K562 (cell line): ENCODE measurements around the gene APOBEC3C. TPM values are rescaled to one million over a fixed set of nuclear protein-coding genes. Genes with fewer than 3 reads are reported as not detected.

Experiments
- EZH2 ChIP-seq: IDR thresholded peaks from 2 replicates; pipeline ENCODE4 v1.6.1; 2012; ENCODE audit warnings: low read depth, mild to moderate bottlenecking, inconsistent platforms, low read length, borderline replicate concordance
- NCOA4 ChIP-seq: fragments of 450-650 bp; IDR thresholded peaks from 2 replicates; pipeline ENCODE4 v1.6.1; 2018; ENCODE audit warnings: mild to moderate bottlenecking; ENCODE audit not compliant: partially characterized antibody
- RBM14 ChIP-seq: fragments of 200-400 bp; formaldehyde crosslinking; IDR thresholded peaks from 2 replicates; pipeline ENCODE4 v1.6.1; 2018; ENCODE audit warnings: low read depth, mild to moderate bottlenecking, low read length, moderate library complexity, borderline replicate concordance; ENCODE audit not compliant: insufficient read depth
- REST ChIP-seq, 2 experiments: fragments of 450-650 bp; formaldehyde crosslinking in 1 of 2; IDR thresholded peaks; 2 replicates each; pipeline versions ENCODE4 v1.4.0 to v1.6.1; 2014 to 2020; ENCODE audit warnings: mild to moderate bottlenecking in 2 of 2, borderline replicate concordance in 1 of 2, low read depth in 1 of 2
- ZNF197 ChIP-seq: fragments of 200-800 bp; sonication (Bioruptor generic); IDR thresholded peaks from 2 replicates; pipeline ENCODE4 v1.6.1; 2016; ENCODE audit warnings: low read depth, missing genetic modification characterization, missing compliant biosample characterization
- polyA plus RNA-seq, 8 experiments: library from polyadenylated mRNA; depleted of rRNA in 4 of 8; stranded (reverse) in 5 of 8; unstranded in 3 of 8; fragments of >200 nt; fragmentation: Nextera tagmentation in 2 of 8; fragmentation: Illumina TruSeq in 1 of 8; extraction: Ambion mirVana in 2 of 8; extraction: Trizol in 1 of 8; gene quantifications; 2 replicates each; pipeline versions ENCODE4 v1.2.1 to v1.2.3, GENCODE V29; 2011 to 2014; ENCODE audit warnings: inconsistent platforms in 1 of 8, missing spikeins in 1 of 8
- total RNA-seq, 7 experiments: library from RNA; depleted of rRNA in 6 of 7; stranded (reverse); fragments of >200 nt in 6 of 7; fragmentation: Illumina TruSeq in 2 of 7; extraction: Trizol in 2 of 7; gene quantifications; 2 replicates each; pipeline versions ENCODE4 v1.2.1 to v1.2.3, GENCODE V29; 2011 to 2021; ENCODE audit warnings: low replicate concordance in 1 of 7
- TF ChIP-seq, protein P1 (sequence below), 2 experiments: fragments of 450-650 bp in 1 of 2; sonication (generic) in 1 of 2; formaldehyde crosslinking in 1 of 2; IDR thresholded peaks; 2 replicates each; pipeline versions ENCODE4 v1.7.1 to v1.9.0; 2016 to 2022; ENCODE audit warnings: inconsistent platforms in 1 of 2, mild to moderate bottlenecking in 1 of 2, missing genetic modification reagents in 1 of 2

The APOBEC3C gene
- total and polyA plus RNA-seq, 9 of the 15 experiments (the other 6 are each of a cell fraction or from before 2014, with no cell fraction given): 12.4 to 285 (median 55.5) TPM

DNA sequence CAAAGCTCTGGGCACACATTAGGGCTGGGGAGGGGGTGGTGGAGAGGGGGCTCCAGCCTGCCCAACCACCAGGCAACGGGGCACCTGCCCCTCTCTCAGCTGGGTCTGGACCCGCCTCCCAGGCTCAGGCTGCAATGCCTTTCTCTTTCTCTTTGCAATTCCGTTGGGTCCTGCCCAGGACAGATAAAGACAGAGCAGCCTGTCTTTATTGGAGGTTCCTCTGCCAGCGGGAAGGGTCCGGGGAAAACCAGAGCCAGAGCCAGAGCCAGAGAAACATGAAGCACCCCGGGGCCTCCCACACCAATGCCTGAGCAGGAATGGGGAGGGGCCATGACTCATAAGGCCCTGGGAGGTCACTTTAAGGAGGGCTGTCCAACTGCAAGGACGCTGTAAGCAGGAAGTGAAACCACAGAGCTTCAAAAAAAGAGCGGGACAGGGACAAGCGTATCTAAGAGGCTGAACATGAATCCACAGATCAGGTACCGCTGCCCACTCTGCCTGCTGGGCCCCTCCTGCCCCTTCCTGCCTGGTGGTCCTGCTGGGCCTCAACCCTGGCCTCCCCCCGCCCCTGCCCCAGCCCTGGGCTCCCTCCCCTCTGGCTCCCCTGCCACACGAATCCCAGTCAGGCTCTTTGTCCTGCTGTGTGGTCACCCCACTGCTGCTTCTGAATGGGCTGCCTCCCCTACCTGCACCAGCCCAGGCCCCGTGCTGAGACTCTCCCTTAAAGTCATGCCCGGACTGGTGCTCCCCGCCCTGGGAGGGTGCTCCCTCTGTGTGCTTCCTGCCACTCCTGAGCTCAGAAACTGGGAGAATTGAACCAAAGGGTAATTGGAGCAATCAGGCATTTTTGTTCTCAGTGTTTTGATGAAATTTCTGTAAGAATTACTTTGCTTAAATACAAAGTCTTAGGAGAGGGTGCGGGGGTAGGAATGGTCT lies 31.8 kb upstream of the APOBEC3C start, which contains the start of gene APOBEC3B (continued):
- TF ChIP-seq REST (IDR thresholded peaks at IDR 0.05; ENCODE audit: borderline replicate concordance) (peak; percentile 5; the same call in 1 of the 2 replicates), REST (CRISPR knock-in tag; IDR thresholded peaks at IDR 0.05; ENCODE audit: low read depth) (no peak), ZNF197 (no peak), NCOA4 (no peak), EZH2 (no peak), RBM14 (no peak)
- TF ChIP-seq, protein P1, sequence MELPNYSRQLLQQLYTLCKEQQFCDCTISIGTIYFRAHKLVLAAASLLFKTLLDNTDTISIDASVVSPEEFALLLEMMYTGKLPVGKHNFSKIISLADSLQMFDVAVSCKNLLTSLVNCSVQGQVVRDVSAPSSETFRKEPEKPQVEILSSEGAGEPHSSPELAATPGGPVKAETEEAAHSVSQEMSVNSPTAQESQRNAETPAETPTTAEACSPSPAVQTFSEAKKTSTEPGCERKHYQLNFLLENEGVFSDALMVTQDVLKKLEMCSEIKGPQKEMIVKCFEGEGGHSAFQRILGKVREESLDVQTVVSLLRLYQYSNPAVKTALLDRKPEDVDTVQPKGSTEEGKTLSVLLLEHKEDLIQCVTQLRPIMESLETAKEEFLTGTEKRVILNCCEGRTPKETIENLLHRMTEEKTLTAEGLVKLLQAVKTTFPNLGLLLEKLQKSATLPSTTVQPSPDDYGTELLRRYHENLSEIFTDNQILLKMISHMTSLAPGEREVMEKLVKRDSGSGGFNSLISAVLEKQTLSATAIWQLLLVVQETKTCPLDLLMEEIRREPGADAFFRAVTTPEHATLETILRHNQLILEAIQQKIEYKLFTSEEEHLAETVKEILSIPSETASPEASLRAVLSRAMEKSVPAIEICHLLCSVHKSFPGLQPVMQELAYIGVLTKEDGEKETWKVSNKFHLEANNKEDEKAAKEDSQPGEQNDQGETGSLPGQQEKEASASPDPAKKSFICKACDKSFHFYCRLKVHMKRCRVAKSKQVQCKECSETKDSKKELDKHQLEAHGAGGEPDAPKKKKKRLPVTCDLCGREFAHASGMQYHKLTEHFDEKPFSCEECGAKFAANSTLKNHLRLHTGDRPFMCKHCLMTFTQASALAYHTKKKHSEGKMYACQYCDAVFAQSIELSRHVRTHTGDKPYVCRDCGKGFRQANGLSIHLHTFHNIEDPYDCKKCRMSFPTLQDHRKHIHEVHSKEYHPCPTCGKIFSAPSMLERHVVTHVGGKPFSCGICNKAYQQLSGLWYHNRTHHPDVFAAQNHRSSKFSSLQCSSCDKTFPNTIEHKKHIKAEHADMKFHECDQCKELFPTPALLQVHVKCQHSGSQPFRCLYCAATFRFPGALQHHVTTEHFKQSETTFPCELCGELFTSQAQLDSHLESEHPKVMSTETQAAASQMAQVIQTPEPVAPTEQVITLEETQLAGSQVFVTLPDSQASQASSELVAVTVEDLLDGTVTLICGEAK (IDR thresholded peaks at IDR 0.05): no peak
- TF ChIP-seq, protein P1 (CRISPR knock-in tag; IDR thresholded peaks at IDR 0.05): no peak
